Middle frontal gyrus (tissue), 1 donor: ENCODE results near the gene BCAT1.
"Not testable (repeated sequence)": the region's sequence is repeated elsewhere in the genome, so short reads cannot be mapped to it uniquely, and the experiment has no call there.

Source experiments
- DNase-seq: peaks from one replicate; pipeline ENCODE4 v3.0.0-alpha.2; 2015; ENCODE audit warnings: low spot score; ENCODE audit errors: extremely low spot score

BCAT1 gene

GRCh38 chr12:24818351-24818750, 130.6 kb downstream of the BCAT1 start:
- no peak for DNase-seq

GRCh38 chr12:24815114-24815423, 133.8 kb downstream of the BCAT1 start:
- DNase-seq, result no peak

GRCh38 chr12:24814379-24815113, 134.4 kb downstream of the BCAT1 start:
- DNase-seq, result no peak

GRCh38 chr12:24810378-24810777, 138.5 kb downstream of the BCAT1 start:
- no peak for DNase-seq

- DNase-seq, result not testable (repeated sequence)
Measured at GRCh38 chr12:24809306-24809705, 139.6 kb downstream of the BCAT1 start.

- no peak for DNase-seq
Measured at GRCh38 chr12:24808651-24809050, 140.2 kb downstream of the BCAT1 start.

- no peak for DNase-seq
Measured at GRCh38 chr12:24806386-24806785, 142.5 kb downstream of the BCAT1 start.

- no peak for DNase-seq
Measured at GRCh38 chr12:24803430-24804245, 145.3 kb downstream of the BCAT1 start.

GRCh38 chr12:24798335-24798734, 150.6 kb downstream of the BCAT1 start:
- DNase-seq, result no peak

- no peak for DNase-seq
Measured at GRCh38 chr12:24797901-24798300, 151.0 kb downstream of the BCAT1 start.

GRCh38 chr12:24796876-24797275, 152.0 kb downstream of the BCAT1 start:
- DNase-seq, result no peak

- no peak for DNase-seq
Measured at GRCh38 chr12:24795699-24796347, 153.1 kb downstream of the BCAT1 start.

- DNase-seq, result no peak
Measured at GRCh38 chr12:24791622-24792021, 157.3 kb downstream of the BCAT1 start.

GRCh38 chr12:24788886-24789285, 160.0 kb downstream of the BCAT1 start:
- no peak for DNase-seq

- DNase-seq, result no peak
Measured at GRCh38 chr12:24780697-24781368, 168.1 kb downstream of the BCAT1 start.

GRCh38 chr12:24778486-24779304, 170.2 kb downstream of the BCAT1 start:
- DNase-seq, result peak; percentile 36

GRCh38 chr12:24777359-24777758, 171.5 kb downstream of the BCAT1 start:
- DNase-seq, result no peak

GRCh38 chr12:24776861-24777260, 172.0 kb downstream of the BCAT1 start:
- DNase-seq, result no peak

- no peak for DNase-seq
Measured at GRCh38 chr12:24775073-24775472, 173.8 kb downstream of the BCAT1 start.

- DNase-seq, result no peak
Measured at GRCh38 chr12:24773996-24774395, 174.9 kb downstream of the BCAT1 start.

GRCh38 chr12:24772813-24773212, 176.1 kb downstream of the BCAT1 start:
- DNase-seq, result no peak
